OCI-LY7 (cell line): ENCODE results near the gene GDI1. TPM values are rescaled to one million over a fixed set of nuclear protein-coding genes. Genes with fewer than 3 reads are reported as not detected.

Source experiments
- BruUV-seq: library from RNA; stranded (reverse); fragments of 400-500 nt; replicated peaks from 2 replicates; lab custom pipeline; 2021; lab: Mats Ljungman, UMichigan
- CTCF ChIA-PET: fragments of 300-600 bp; sonication (Branson Sonifier 250); formaldehyde crosslinking; loops from one replicate; lab custom pipeline; 2022; ENCODE audit warnings: antibody characterized with exemption; ENCODE audit not compliant: unreplicated experiment; lab: Charles Lee
- POLR2A ChIA-PET: fragments of 300-600 bp; sonication (Branson Sonifier 250); formaldehyde crosslinking; loops from one replicate; lab custom pipeline; 2022; ENCODE audit warnings: antibody characterized with exemption; lab: Charles Lee
- DNase-seq: peaks from one replicate; pipeline ENCODE4 v3.0.0-alpha.2; 2015; ENCODE audit warnings: low spot score
- H2AFZ ChIP-seq: fragments of 200-600 bp; sonication (generic), shearing (Covaris generic); 2 replicates; pipeline ENCODE4 v1.6.1; 2014; ENCODE audit warnings: mild to moderate bottlenecking, antibody characterized with exemption, low read length, moderate library complexity
- H3K27ac ChIP-seq: fragments of 200-600 bp; sonication (generic); 2 replicates; pipeline ENCODE4 v1.5.1; 2014; ENCODE audit warnings: mixed run types, low read depth, mild to moderate bottlenecking, moderate library complexity, low read length, inconsistent platforms; ENCODE audit not compliant: poor library complexity, severe bottlenecking
- H3K36me3 ChIP-seq: fragments of 200-600 bp; sonication (generic); 2 replicates; pipeline ENCODE4 v1.6.1; 2014; ENCODE audit warnings: mild to moderate bottlenecking, antibody characterized with exemption, low read length, moderate library complexity, mixed read lengths; ENCODE audit not compliant: insufficient read depth
- H3K4me1 ChIP-seq: fragments of 200-600 bp; sonication (generic); 2 replicates; pipeline ENCODE4 v1.5.1; 2014; ENCODE audit warnings: mild to moderate bottlenecking, low read length; ENCODE audit not compliant: insufficient read depth, poor library complexity, severe bottlenecking
- H3K4me2 ChIP-seq: fragments of 200-600 bp; sonication (generic); 2 replicates; pipeline ENCODE4 v1.6.1; 2014; ENCODE audit warnings: mild to moderate bottlenecking, low read length
- H3K4me3 ChIP-seq: fragments of 200-600 bp; sonication (generic); 2 replicates; pipeline ENCODE4 v1.5.1; 2014; ENCODE audit warnings: mild to moderate bottlenecking, low read depth, low read length; ENCODE audit not compliant: poor library complexity, severe bottlenecking
- H3K79me2 ChIP-seq: fragments of 200-600 bp; sonication (generic); 2 replicates; pipeline ENCODE4 v1.6.1; 2016; ENCODE audit warnings: low read depth, mild to moderate bottlenecking, low read length, moderate library complexity, mixed read lengths; ENCODE audit not compliant: insufficient read depth
- H3K9me2 ChIP-seq: fragments of 200-600 bp; sonication (generic); 2 replicates; pipeline ENCODE4 v1.6.1; 2016; ENCODE audit warnings: mild to moderate bottlenecking, low read length, mixed read lengths; ENCODE audit not compliant: insufficient read depth
- H3K9me3 ChIP-seq: fragments of 200-600 bp; sonication (generic); 2 replicates; pipeline ENCODE4 v1.6.1; 2014; ENCODE audit warnings: mild to moderate bottlenecking, mixed run types, low read length, mixed read lengths
- H4K20me1 ChIP-seq: fragments of 200-600 bp; sonication (generic); 2 replicates; pipeline ENCODE4 v1.6.1; 2014; ENCODE audit warnings: mild to moderate bottlenecking, antibody characterized with exemption, low read length, moderate library complexity, mixed read lengths; ENCODE audit not compliant: insufficient read depth
- EZH2phosphoT487 ChIP-seq: fragments of 200-600 bp; sonication (generic); IDR thresholded peaks from 2 replicates; pipeline ENCODE4 v1.6.1; 2018; ENCODE audit warnings: low read depth, borderline replicate concordance, mild to moderate bottlenecking, mixed run types, antibody characterized with exemption, low read length, moderate library complexity, mixed read lengths
- intact Hi-C: fragments of 100-400 bp; cut with micrococcal nuclease; formaldehyde crosslinking; loops from one replicate; pipeline ENCODE4 v1.10.0; 2022; ENCODE audit not compliant: unreplicated experiment
- total RNA-seq, 2 experiments: library from RNA; depleted of rRNA in 1 of 2; stranded (reverse); fragments of >200 nt in 1 of 2; shearing (Covaris generic) in 1 of 2; gene quantifications; 2 replicates each; pipeline ENCODE4 v1.2.3, GENCODE V29; 2014 to 2022
- TF ChIP-seq, protein P1 (sequence below): fragments of 200-600 bp; sonication (generic); conservative IDR thresholded peaks from 2 replicates; pipeline ENCODE4 v1.5.1; 2014; ENCODE audit warnings: mild to moderate bottlenecking, antibody characterized with exemption, low read length, moderate library complexity, mixed read lengths

The GDI1 gene
- total RNA-seq, 2 experiments from 2014 or later: 76.6 to 103 TPM

DNA sequence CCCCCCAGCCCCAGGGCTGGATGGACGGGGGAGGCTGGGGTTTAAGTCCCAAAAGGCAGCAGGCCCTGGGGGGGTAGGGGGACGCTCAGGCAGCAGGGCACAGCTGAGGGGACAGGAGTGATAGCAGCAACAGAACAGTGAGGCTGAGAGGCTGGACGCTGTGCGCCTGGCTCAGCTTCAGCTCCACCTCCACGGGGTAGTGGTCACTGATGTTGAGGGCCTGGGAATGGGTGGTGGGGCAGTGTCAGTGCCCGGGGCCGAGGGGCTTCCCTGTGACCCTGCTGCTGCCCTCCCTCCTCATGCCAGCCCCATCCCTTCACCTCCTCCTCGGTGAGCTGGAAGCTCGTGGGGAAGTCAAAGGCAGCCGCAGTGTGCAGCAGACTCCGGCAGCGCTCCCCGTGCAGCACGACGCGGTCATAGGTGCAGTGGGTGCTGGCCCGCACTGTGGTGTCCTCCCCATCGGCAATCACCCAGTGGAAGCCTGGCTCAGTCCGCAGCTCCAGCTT lies 34.3 kb upstream of the GDI1 start:
- no peak overlapping the region for H3K27ac ChIP-seq
- no peaks in the 10 kb centered on the region for H3K9me2 ChIP-seq
- H3K79me2 ChIP-seq: peaks cover 10% of the 10 kb centered on the region; the same call in 1 of the 2 replicates
- H4K20me1 ChIP-seq: no peaks in the 10 kb centered on the region
- H3K9me3 ChIP-seq: no peaks in the 10 kb centered on the region
- H2AFZ ChIP-seq: no peak overlapping the region
- DNase-seq: no peak
- H3K36me3 ChIP-seq: peaks cover 38% of the 10 kb centered on the region
- BruUV-seq: no TSS peak
- ChIA-PET CTCF (interaction anchor here (0.5 kb wide), 1 partner anchor 53 kb away, joined by 4 read pairs; no protein-coding TSS in a partner anchor), POLR2A (no interaction called here)
- no peak overlapping the region for H3K4me3 ChIP-seq
- intact Hi-C loops: loop anchor here (5.0 kb wide), 1 partner anchor 130 kb away; no protein-coding TSS in a partner anchor
- TF ChIP-seq, protein P1, sequence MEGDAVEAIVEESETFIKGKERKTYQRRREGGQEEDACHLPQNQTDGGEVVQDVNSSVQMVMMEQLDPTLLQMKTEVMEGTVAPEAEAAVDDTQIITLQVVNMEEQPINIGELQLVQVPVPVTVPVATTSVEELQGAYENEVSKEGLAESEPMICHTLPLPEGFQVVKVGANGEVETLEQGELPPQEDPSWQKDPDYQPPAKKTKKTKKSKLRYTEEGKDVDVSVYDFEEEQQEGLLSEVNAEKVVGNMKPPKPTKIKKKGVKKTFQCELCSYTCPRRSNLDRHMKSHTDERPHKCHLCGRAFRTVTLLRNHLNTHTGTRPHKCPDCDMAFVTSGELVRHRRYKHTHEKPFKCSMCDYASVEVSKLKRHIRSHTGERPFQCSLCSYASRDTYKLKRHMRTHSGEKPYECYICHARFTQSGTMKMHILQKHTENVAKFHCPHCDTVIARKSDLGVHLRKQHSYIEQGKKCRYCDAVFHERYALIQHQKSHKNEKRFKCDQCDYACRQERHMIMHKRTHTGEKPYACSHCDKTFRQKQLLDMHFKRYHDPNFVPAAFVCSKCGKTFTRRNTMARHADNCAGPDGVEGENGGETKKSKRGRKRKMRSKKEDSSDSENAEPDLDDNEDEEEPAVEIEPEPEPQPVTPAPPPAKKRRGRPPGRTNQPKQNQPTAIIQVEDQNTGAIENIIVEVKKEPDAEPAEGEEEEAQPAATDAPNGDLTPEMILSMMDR: no peak
- peaks cover 9% of the 10 kb centered on the region for H3K4me1 ChIP-seq
- H3K4me2 ChIP-seq: no peak overlapping the region

DNA sequence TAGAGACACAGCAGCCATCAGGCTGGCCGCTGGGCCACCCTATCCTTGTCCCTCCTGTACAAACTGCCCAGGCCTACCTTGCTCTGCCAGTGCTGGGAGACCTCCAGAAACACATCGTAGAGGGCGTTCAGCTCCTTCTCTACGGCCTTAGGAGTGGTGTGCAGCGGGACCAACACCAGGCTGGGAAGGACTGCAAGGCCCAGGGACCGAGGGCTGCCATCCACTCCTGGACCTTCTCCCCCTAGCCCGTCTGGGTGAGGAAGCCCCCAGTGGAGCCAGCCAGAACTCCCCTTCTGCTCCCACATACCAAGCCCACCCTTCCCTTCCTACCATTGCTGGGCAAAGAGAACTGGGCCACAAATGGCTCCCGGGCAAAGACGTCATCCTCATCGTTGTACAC lies 33.8 kb upstream of the GDI1 start:
- Histone ChIP-seq H4K20me1 (no peaks in the 10 kb centered on the region), H3K27ac (no peak overlapping the region), H3K4me1 (peaks cover 9% of the 10 kb centered on the region), H3K4me2 (no peak overlapping the region), H3K9me3 (no peaks in the 10 kb centered on the region), H3K9me2 (no peaks in the 10 kb centered on the region), H3K36me3 (peaks cover 38% of the 10 kb centered on the region), H3K79me2 (peaks cover 10% of the 10 kb centered on the region; the same call in 1 of the 2 replicates), H3K4me3 (no peak overlapping the region), H2AFZ (no peak overlapping the region)
- intact Hi-C loops: loop anchor here (5.0 kb wide), 1 partner anchor 129 kb away; no protein-coding TSS in a partner anchor
- TF ChIP-seq, protein P1: no peak
- ChIA-PET POLR2A (interaction anchor here (0.7 kb wide), 1 partner anchor 40 kb away, joined by 3 read pairs; the partner anchor contains the start of gene FAM50A), CTCF (no interaction called here)
- no peak for DNase-seq
- no TSS peak for BruUV-seq

DNA sequence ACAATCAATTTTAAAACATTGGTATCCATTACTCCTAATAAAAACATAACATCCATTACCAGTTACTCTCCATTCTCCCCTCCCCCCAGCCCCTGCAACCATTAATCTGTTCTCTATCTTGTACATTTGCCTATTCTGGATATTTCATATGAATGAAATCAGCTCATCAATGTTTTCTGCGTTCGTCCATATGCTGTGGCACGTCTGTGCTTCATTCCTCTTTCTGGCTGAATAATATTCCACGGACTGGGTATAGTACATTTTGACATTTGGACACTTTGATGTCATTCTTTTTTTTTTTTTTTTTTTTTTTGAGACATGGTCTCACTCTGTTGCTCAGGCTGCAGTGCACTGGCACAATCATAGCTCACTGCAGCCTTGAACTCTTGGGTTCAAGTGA lies 33.1 kb upstream of the GDI1 start:
- no peak for DNase-seq
- POLR2A ChIA-PET: interaction anchor here (0.7 kb wide), 1 partner anchor 40 kb away, joined by 3 read pairs; the partner anchor contains the start of gene FAM50A
- Histone ChIP-seq H3K4me2 (no peak overlapping the region), H3K9me3 (no peaks in the 10 kb centered on the region), H3K4me1 (peaks cover 15% of the 10 kb centered on the region), H3K36me3 (peaks cover 32% of the 10 kb centered on the region), H3K9me2 (no peaks in the 10 kb centered on the region), H4K20me1 (no peaks in the 10 kb centered on the region), H2AFZ (no peak overlapping the region), H3K79me2 (peaks cover 8% of the 10 kb centered on the region; the same call in 1 of the 2 replicates), H3K27ac (no peak overlapping the region), H3K4me3 (no peak overlapping the region)
- CTCF ChIA-PET: no interaction called here
- BruUV-seq: no TSS peak
- TF ChIP-seq EZH2phosphoT487: no peak
- TF ChIP-seq, protein P1: no peak
- intact Hi-C loops: loop anchor here (5.0 kb wide), 1 partner anchor 128 kb away; no protein-coding TSS in a partner anchor
